G401.6 (cell line): ENCODE results near the gene ABHD11.
A peak's percentile ranks its signal among the peaks of the same experiment; 100 is the strongest.
"Not testable (repeated sequence)": the region's sequence is repeated elsewhere in the genome, so short reads cannot be mapped to it uniquely, and the experiment has no call there.

ENCODE experiments used
- FAIRE-seq: peaks from 2 replicates; lab custom pipeline; 2012; peaks lifted over from hg19 to GRCh38; lab: Jason Lieb, UNC

Gene ABHD11

DNA sequence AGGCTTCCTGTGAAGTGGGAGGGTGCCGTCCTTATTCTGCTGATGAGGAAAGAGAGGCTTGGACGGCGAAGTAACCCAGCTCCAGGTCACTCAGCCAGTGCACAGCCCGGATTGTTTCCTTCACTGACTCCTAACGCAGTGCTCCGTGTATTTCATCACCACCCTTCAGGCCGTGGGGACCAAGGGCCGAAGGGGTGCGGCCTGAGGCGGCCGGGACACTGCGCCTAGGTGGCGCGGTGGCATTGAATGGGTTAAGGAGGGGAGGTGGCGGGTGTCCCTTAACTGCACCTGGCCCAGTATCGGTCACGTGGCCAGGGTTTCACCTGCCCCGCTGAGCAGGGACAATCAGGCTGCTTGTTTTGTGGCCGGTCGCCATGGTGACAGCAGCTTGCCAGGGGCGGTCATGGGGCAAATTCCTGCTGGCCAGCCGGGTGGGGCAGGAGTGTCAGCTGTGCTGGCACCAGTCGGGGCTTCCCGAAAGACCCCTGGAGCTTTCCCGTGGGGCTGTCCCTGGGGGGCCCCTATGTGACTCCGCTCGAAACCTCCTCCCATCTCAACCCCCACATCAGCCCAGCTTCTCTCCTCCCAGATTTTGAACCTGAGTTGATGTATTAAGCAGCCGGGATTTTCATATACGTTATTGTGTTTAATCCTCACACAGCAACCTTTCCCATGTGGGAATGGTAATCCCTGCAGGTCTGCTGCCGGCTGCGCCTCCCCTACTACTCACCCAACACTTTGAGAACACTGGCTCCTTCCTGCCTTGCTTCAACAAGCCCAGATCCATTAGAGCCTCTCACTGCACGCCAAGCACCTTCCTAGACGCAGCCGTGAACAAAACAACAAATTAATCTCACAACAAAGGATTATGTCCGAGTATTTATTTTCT is 4.4 kb upstream of the ABHD11 start:
- peak; percentile 79 for FAIRE-seq

DNA sequence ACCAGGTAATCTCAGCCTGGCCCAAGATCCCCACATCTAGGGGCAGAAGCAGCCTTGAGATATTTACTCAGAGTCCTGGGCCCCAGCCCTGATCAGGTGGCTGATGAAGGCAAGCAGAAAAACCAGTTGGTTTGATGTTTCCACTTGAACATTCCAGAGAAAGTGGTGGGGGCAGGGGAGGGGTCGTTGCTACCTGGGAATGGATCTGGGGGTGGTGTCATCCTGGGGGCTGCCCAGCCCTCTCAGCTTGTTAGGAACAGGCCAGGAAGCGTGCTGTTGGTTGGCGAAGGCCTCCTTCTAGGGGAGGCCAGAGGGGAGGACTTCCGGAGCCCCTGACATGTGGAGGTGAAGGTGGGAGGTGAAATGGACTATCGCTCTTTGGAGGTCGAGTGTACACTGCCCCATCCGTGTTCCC is 3.7 kb upstream of the ABHD11 start:
- no peak for FAIRE-seq

DNA sequence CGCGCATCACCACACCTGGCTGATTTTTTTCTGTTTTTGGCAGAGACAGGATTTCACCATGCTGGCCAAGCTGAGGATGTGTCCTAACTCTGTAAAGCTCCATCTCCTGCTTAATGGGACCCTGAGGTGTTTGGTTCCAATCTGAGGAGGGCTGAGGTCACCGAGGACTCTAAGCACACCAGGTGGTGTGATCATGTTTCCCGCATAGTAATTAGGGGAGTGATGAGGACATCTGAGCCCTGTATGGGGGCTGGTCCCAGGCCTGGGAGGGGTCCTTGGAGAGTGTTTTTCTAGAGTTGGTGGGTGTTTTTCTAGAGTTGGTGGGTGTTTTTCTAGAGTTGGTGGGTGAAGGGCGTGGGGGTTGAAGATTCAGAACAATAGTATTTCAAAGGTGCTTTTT is 3.0 kb upstream of the ABHD11 start:
- FAIRE-seq: no peak

GRCh38 chr7:73740771-73741170 is 2.2 kb upstream of the ABHD11 start:
- FAIRE-seq: no peak

- FAIRE-seq: no peak
These were observed 1.6 kb upstream of the ABHD11 start for GRCh38 chr7:73740212-73740611.

DNA sequence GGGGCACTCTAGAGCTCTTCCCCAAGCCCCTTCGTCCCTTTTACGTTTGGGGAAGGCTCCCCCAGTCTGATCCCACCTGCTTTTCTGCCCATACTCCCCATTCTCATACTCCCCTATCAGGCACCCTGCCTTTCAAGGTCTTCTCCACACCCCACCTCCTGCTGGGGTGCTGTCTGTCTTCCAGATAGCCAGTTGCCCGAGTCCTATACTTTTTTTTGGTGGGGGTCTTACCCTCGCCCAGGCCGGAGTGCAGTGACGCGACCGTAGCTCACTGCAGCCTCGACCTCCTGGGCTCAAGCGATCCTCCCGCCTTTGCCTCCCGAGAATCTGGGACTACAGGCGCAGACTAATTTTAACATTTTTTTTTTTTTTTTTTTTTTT is 775 bp upstream of the ABHD11 start:
- no peak for FAIRE-seq

- FAIRE-seq: no peak
These were observed 386 bp downstream of the ABHD11 start for GRCh38 chr7:73738220-73738611.

- no peak for FAIRE-seq
These were observed 947 bp downstream of the ABHD11 start for GRCh38 chr7:73737491-73738219.

GRCh38 chr7:73736885-73737284 is 1.7 kb downstream of the ABHD11 start:
- FAIRE-seq: no peak

GRCh38 chr7:73735528-73735905 is 3.1 kb downstream of the ABHD11 start:
- no peak for FAIRE-seq

DNA sequence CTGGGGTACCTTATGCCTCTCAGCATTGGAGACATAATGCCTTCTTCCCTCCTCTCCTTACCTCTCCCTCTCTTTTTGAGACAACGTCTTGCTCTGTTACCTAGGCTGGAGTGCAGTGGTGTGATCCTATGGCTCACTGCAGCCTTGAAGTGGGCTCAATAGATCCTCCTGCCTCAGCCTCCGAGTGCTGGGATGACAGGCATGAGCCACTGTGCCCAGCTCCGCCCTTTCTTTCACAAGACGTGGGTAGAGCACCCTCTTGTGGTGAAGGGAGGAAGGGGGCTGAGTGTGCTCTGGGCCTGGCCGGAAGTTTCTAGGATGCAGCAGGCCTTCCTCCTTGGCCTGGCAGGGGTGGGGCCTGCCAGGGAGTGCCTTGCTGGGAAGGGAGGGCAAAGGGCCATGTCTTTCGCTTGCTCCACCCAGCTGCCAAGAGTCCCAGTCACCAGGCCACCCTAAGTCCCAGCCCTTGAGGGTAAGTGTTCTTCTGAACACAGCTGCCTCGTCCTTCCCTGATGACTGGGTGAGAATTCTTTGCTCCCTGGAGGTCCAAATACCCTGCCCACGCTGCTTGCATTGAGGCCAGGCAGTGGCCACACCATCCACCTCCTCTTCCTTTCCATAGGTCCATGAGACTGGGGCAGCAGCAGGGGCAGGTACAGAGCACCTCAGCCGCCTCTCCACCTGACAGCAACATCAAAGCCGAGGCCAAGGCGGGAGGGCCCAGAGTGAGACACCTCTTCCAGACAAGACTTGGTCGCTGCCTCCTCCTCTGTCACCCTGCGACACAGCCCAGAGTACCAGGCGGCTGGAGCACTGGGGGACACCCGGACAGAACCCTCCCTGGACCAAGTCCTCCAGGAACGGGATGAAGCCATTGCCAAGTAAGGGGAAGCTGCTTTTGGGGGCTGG is 3.7 kb downstream of the ABHD11 start:
- FAIRE-seq: peak; percentile 84

- no peak for FAIRE-seq
These were observed 6.2 kb downstream of the ABHD11 start for GRCh38 chr7:73732397-73732796.

- FAIRE-seq: no peak
These were observed 8.1 kb downstream of the ABHD11 start for GRCh38 chr7:73730485-73730884.

DNA sequence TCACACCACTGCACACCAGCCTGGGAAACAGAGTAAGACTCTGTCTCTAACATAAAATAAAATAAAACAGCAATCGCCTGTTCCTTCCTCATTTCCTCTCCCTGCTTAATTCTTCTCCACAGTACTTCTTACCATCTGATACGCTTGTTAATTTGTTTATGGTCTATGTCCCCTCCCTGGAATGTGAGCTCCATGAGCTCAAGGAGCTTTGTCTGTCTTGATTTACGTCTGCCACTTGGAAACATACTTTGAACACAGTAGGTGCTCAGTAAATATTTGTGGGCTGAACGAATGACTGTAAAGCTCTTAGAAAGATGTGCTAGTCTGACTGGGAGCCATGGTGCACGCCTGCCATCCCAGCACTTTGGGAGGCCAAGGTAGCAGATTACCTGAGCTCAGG is 10.1 kb downstream of the ABHD11 start:
- FAIRE-seq: no peak

GRCh38 chr7:73727952-73728351 is 10.7 kb downstream of the ABHD11 start:
- no peak for FAIRE-seq

DNA sequence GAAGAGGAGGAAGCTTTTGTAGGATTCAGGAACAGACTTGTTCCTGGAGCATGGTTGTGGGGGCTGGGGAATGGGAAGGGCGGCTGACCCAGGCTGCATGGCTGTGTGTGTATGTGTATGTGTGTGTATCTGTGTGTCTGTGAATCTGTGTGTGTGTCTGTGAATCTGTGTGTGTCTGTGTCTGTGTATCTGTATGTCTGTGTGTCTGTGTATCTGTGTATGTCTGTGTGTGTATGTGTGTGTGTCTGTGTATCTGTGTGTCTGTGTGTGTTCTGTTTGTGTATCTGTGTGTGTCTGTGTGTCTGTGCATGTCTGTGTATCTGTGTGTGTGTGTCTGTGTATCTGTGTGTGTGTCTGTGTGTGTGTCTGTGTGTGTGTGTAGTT is 12.5 kb downstream of the ABHD11 start:
- no peak for FAIRE-seq

DNA sequence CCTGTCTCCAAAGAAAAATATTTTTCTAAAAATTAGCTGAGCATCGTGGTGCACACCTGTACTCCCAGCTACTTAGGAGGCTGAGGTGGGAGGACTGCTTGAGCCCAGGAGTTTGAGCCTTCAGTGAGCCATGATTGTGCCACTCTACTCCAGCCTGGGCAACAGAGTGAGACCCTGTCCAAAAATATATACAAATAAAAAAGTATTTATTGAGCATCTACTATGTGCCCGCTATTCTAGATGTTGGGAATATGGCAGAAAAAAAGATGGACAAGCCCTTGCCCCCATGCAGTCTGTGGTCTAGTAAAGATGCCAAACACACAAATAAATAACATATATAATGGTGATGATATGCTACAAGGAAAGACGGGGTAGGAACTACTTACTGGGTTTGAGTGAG is 14.8 kb downstream of the ABHD11 start:
- no peak for FAIRE-seq

- no peak for FAIRE-seq
These were observed 15.8 kb downstream of the ABHD11 start for GRCh38 chr7:73722785-73723184.

- not testable (repeated sequence) for FAIRE-seq
These were observed 16.4 kb downstream of the ABHD11 start for GRCh38 chr7:73722182-73722581.

GRCh38 chr7:73721377-73721817 is 17.2 kb downstream of the ABHD11 start:
- FAIRE-seq: no peak

DNA sequence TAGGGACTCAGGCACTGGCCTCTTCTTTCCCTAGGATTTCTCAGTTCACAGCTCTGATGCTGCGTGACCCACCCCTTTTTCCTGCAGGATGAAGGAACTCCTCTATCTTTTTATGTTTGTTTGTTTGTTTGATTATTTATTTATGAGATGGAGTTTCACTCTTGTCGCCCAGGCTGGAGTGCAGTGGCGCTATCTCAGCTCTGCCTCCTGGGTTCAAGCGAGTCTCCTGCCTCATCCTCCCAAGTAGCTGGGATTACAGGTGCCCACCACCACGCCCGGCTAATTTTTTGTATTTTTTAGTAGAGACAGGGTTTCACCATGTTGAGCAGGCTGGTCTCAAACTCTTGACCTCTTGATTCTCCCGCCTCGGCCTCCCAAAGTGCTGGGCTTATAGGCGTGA is 18.2 kb downstream of the ABHD11 start:
- FAIRE-seq: not testable (repeated sequence)

GRCh38 chr7:73719806-73720169 is 18.8 kb downstream of the ABHD11 start:
- FAIRE-seq: no peak
